C4-2B (cell line): Measurements from ENCODE around the gene DDX39B.

Experiments
- ZFX ChIP-seq: fragments of 450-650 bp; IDR thresholded peaks from 2 replicates; pipeline ENCODE4 v1.6.1; 2017
- TF ChIP-seq, protein P1 (sequence below): fragments of 450-650 bp; conservative IDR thresholded peaks from 2 replicates; pipeline ENCODE4 v1.5.1; 2017; ENCODE audit warnings: mild to moderate bottlenecking

DNA sequence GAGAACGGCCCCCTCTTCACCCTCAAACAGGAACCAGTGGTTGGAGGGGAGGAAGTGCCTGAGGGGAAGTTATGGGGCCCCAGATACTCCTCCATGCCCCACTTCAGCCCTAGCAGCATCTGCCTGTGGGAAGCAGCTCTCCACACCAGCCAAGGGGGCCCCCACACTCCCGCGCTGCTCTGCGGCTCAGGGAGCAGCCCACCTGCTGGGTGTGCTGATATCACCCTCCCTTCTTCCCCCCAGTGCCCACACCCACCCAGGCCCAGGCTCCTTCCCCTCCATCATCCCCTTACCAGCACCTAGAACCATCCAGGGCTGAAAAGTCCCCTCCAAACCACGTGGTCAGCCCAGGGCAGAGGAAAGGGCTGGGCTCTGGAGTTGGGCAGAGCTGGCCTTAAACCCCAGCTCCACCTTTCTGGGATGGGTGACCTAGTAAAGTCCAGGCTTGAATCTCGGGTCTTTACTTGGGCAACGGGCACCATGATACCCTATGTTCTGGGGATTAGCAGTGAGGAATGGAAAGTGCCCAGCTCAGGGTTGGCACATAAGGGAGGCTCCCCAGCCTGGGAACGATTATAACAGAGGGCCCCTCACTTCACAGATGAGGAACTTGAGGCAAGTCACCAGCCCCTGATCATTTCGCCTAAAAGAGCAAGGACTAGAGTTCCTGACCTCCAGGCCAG, 44.9 kb upstream of the DDX39B start:
- TF ChIP-seq ZFX = no peak
- TF ChIP-seq, protein P1, sequence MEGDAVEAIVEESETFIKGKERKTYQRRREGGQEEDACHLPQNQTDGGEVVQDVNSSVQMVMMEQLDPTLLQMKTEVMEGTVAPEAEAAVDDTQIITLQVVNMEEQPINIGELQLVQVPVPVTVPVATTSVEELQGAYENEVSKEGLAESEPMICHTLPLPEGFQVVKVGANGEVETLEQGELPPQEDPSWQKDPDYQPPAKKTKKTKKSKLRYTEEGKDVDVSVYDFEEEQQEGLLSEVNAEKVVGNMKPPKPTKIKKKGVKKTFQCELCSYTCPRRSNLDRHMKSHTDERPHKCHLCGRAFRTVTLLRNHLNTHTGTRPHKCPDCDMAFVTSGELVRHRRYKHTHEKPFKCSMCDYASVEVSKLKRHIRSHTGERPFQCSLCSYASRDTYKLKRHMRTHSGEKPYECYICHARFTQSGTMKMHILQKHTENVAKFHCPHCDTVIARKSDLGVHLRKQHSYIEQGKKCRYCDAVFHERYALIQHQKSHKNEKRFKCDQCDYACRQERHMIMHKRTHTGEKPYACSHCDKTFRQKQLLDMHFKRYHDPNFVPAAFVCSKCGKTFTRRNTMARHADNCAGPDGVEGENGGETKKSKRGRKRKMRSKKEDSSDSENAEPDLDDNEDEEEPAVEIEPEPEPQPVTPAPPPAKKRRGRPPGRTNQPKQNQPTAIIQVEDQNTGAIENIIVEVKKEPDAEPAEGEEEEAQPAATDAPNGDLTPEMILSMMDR = no peak
